Activated T-helper 1 cell treated with Interleukin-2 at 50 U/mL for 16 hours (primary cell): Measurements from ENCODE around the gene FBRSL1.

Source experiments
- DNase-seq: peaks from one replicate; pipeline ENCODE4 v3.0.0-alpha.2; 2020; ENCODE audit warnings: low read depth

The FBRSL1 gene

GRCh38 chr12:132511516-132512196, 21.7 kb downstream of the FBRSL1 start:
- no peak for DNase-seq

GRCh38 chr12:132512197-132513069, 22.5 kb downstream of the FBRSL1 start:
- DNase-seq = no peak

GRCh38 chr12:132513070-132513398, 23.1 kb downstream of the FBRSL1 start:
- DNase-seq = no peak

- no peak for DNase-seq
These were observed 23.6 kb downstream of the FBRSL1 start for GRCh38 chr12:132513458-132514135.

GRCh38 chr12:132514216-132514820, 24.4 kb downstream of the FBRSL1 start:
- DNase-seq = no peak

GRCh38 chr12:132514838-132515237, 24.9 kb downstream of the FBRSL1 start:
- DNase-seq = no peak

GRCh38 chr12:132516095-132517012, 26.4 kb downstream of the FBRSL1 start:
- DNase-seq = no peak

- DNase-seq = no peak
These were observed 27.2 kb downstream of the FBRSL1 start for GRCh38 chr12:132517013-132517739.

- DNase-seq = no peak
These were observed 27.8 kb downstream of the FBRSL1 start for GRCh38 chr12:132517740-132518100.

- no peak for DNase-seq
These were observed 28.5 kb downstream of the FBRSL1 start for GRCh38 chr12:132518354-132518992.

GRCh38 chr12:132520421-132521199, 30.7 kb downstream of the FBRSL1 start:
- DNase-seq = no peak

- DNase-seq = no peak
These were observed 31.2 kb downstream of the FBRSL1 start for GRCh38 chr12:132521200-132521580.

GRCh38 chr12:132521712-132522292, 31.9 kb downstream of the FBRSL1 start:
- DNase-seq = no peak

- no peak for DNase-seq
These were observed 32.8 kb downstream of the FBRSL1 start for GRCh38 chr12:132522592-132523380.

GRCh38 chr12:132523576-132524331, 33.8 kb downstream of the FBRSL1 start:
- peak; percentile 49 for DNase-seq

GRCh38 chr12:132524405-132524804, 34.5 kb downstream of the FBRSL1 start:
- DNase-seq = no peak

- DNase-seq = no peak
These were observed 35.3 kb downstream of the FBRSL1 start for GRCh38 chr12:132525011-132525832.
